Ureter (tissue), 1 donor: ENCODE results near the gene ZMYND8. TPM values are rescaled to one million over a fixed set of nuclear protein-coding genes. Genes with fewer than 3 reads are reported as not detected.
"Not testable (repeated sequence)": the region's sequence is repeated elsewhere in the genome, so short reads cannot be mapped to it uniquely, and the experiment has no call there.

Experiments used
- DNase-seq: peaks from one replicate; pipeline ENCODE4 v3.0.0-alpha.2; 2020; ENCODE audit warnings: low spot score
- total RNA-seq: library from RNA; stranded (reverse); gene quantifications from one replicate; pipeline ENCODE4 v1.2.4, GENCODE V29; 2023
- donor health status: DM: yes; HTN: yes; CAD: no.

ZMYND8 gene
- total RNA-seq, 1 donor from 2014 or later = 113 TPM

DNA sequence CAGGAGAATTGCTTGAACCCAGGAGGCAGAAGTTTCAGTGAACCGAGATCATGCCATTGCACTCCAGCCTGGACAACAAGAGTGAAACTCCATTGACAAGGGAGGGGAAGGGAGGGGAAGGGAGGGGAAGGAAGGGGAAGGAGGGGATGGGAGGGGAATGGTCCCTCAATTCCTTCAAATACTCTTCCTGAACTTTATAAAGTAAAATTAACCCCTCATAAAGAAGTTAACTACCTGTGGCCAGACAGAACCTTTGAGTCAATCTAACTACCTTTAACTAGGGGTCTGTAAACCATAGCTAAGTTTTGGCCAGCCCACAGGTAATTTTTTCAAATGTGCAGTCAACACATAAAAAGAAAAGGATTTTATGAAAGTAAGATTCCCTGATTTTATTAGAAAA lies 131.0 kb downstream of the ZMYND8 start:
- DNase-seq = no peak

DNA sequence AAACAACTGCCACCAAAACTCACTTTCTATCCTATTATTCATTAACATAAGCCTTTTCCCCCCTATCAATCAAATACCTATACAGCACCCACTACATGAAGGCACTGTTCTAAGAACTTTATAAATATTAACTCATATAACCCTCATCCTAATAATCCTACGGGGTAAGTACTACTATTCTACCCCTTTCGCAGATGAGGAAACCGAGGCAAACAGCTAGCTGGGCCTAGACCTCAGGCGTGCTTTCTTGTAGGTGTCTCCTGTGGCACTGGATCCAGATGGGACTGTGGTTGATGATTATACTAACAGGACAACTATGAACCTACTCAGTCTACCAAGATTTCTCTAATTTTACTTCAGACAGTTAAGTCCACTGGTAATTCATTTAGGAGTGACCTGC lies 131.6 kb downstream of the ZMYND8 start:
- DNase-seq = no peak

DNA sequence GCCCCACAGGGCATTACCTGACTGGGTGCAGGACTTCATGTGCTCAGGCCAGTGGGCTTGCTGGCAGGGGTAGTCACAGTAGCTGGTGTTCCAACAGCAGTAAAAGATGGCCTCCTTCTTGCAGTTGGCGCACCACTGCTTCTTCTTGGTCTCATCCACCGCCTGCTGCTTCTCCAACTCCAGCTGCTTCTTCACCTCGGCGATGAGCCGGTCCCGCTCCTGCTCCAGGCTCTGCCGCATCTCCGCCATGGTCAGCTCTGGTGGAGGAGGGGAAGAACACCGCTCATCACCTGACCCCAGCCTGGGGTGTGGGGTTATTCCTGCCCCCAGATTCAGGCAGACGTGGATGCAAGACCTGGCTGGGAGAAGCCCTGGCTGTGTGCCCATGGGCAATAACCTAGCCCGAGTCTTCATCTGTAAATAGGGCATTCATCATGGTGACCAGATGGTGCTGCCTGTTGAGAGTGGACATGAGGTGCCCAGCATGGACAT lies 132.2 kb downstream of the ZMYND8 start:
- no peak for DNase-seq

DNA sequence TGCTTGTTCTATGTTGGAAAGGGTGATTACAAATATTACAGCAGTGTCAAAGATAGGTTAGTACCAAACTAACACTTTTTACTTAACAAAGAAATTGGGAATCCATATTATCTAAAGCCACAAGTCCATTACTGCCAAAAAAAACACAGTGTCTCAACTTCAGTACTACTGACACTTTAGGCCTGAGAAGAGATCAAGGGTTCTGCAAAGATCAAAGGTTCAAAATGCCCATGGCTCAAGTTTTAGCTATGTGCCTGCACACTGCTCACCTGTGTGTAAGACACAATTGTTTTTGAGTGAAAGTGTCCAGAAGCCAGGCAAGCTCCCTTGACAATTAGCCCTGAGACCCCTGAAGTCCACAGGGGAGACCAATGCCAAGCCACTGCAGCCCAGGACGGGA lies 132.6 kb downstream of the ZMYND8 start:
- no peak for DNase-seq

DNA sequence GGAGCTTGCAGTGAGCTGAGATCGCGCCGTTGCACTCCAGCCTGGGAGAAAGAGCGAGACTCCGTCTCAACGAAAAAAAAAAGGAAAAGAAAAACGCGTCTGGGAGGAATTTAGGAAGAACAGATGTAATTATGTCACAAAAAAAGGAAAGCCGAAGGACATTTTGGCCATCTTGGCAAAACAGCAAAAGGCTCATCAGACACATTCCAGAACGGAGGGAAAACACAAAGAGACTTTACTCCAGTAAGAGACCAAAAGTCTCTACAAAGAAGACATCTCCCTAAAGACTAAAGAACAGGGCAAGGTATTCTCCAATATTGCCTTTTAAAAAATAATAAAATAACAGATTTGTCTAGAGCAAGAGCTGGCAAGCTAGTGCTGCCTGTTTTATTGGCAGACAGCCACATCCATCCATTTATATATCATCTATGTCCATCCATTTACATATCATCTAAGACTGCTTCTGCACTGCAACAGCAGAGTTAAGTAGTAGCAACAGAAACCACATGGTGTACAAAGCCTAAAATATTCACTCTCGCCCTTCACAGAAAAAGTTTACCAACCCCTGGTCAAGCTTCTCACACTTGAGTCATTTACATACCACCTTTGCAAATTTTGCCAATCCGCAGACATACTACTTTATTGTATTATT lies 133.9 kb downstream of the ZMYND8 start:
- DNase-seq = no peak

DNA sequence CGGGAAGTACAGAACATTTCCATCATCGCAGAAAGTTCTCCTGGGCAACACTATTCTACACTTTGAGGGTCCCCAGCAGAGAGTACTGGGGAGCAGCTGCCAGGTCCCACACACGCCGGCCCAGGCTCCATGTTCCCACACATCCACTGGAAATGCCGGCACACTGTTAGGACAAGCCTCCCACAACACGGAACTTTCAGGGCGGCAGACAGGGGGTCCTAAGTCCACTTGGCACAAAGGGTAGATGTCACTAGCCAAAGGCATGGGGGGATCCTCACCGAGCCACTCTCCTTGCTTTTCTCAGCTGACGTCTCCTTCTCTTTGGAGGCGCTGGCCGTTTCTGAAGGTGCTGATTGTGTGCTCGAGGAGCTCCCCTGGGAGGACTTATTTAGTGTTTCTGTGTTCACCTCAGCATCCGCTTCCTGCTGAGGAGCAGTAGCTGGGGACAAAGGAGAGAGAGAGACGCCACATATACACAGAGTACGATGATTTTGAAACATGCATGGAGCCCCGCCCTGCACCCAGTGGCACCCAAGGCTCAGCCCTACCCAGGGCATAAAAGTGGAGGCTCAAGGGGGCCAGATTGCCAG lies 135.4 kb downstream of the ZMYND8 start:
- no peak for DNase-seq

DNA sequence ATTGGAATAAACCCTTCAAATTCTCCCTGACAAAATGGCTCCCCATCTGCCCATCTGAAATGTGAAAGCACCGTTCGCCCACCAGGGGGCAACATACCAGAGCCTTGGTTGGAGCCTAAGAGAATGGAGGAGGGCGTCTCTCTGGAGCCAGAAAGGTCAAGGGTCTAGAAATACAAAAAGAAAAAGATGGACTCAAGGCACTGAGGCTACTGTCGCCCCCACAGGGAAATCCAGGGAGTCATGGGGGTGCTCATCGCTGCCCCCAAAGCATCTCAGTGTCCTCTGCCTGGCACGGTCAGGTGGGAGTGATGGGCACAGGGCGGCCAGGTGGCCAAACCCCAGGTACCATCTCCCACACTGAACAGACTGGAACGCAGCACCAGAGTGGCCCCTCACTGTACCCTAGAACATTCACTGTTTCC lies 136.3 kb downstream of the ZMYND8 start:
- no peak for DNase-seq

DNA sequence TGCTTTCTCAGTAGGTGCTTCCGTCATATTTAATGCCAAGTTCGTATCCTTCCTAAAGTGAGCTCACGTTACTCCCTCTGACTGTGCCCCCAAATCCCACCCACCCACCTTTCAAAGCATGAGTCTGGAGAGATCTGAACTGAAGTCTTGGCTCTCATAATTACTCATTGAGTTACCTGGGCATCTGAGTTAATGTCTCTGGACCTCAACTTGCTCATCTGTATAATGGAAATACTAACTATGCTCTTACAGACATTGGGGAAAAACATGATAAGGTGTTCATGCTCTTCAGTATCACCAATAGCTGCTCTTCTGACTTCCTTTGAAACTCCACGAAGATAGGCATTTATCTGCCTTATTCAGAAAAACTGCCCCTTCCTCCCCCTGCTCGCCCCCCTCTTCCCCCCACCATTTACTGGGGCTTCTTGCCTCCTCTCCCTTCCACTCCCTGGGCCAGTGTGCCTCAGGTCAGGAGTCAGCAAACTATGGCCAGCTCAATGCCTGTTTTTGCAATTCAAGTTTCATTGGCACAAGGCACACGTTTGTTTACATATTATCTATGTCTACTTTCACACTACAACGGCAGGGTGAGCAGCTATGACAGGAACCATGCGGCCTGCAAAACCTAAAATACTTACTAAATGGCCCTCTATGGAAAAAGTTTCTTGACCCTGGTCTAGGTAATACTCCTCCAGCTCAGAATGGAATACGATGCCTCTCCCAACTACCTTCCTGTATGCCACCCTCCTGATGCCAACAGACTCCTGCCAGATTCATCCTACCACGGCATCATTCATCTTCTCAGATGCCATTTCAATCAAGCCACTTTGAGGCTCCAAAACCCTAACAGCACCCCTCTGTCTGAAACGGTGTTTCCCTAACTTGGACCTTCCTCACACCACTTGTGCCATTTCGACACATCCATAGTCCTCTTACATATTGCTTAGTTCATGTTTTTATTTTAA lies 138.7 kb downstream of the ZMYND8 start:
- no peak for DNase-seq

DNA sequence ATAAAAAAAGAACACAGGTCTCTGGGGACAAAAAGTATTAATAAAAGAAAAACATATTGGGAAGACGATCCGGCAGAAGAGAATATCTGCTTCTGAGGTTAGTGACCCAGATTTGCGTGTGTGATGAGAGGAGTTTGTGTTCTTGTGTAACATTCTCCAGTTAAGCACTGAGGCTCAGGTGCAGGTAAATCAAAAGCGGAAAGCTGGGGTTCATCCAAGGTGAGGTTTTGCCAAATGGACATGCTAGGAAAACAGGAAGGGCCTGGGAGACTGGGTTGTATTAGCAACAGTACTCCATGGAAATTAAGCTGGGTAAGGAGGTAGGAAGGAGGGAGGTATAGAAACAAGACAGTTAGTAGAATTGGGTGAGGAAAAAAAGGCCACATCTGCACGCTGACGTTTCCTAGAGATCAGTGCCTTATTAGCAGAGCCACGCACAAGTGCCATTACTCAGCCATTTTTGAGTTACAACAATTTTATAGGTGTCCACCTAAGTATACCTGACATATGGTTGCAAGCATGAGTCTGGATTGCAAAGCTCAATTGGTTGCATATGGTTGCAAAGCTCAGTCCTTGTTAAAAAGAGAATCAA lies 139.6 kb downstream of the ZMYND8 start:
- DNase-seq = no peak

DNA sequence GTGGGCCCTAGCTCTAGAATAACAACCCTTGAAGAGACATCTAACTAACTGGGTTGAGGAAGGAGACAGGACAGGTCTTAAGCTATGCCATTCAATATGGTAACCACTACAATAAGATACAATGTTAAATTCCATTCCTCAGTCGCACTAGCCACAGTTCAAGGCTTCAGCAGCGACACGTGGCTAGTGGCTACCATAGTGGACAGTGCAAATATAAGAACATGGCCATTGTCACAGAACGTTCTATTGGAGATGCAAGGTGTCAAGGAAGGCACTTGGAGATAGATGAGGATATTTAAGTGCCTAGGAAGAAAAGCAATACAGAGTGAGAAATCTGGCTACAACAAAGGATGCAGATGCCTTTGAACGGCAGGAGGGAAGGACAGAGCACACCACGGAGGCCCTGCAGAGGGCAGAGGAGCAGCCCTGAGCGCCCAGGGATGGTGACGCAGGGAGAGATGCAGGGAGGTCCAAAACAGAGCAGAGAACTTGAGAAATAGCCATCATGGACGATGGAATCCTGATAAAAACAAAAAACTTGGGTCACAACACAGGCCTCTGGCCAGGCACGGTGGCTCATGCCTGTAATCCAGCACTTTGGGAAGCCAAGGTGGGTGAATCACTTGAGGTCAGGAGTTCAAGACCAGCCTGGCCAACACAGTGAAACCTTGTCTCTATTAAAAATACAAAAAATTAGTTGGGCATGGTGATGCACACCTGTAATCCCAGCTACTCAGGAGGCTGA lies 140.7 kb downstream of the ZMYND8 start:
- no peak for DNase-seq

DNA sequence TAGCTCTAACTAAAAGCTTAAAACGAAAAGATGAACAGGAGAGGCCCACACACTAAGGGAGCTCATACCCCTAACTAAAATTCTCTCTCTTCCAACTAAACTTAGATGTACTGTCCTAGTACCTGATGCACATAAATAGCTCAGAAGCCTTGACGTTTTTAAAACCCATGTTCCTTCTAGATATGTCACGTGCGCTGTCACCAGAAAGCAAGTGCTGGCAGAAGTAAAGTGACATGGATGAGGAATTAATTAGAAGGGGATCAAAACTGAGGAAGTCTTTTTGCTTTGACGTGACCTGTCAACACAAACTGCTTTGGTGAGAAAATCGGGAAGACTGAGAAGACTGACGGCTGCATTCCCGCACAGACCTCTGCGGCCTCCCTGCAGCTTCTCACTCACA lies 142.5 kb downstream of the ZMYND8 start:
- no peak for DNase-seq

DNA sequence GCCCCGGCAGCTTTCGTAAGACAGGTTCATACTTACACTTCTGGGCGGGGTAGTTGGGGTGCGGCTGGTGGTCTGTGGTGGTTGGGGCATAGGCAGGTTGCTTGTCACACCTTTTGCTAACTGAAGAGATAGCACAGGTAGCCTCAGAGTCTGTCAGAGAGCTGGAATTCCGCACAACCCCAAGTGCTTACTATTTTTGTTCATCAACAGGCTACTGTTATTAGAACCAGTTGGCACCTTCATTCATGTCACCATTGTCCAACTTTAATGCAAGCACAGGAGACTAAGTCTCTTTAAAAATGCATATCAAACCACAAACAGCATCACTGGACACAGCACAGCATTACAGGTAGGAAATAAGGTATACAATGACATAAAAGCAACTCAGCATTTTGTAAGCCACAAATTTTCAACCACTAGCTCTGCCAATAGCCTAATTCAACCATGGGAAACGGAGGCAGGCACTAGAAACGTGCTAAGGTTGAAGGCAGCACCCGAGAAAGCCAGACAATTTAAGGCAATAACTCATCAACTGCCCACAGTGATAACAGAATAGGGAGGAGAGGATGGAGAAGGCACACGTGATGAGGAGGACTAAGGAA lies 143.8 kb downstream of the ZMYND8 start:
- no peak for DNase-seq

DNA sequence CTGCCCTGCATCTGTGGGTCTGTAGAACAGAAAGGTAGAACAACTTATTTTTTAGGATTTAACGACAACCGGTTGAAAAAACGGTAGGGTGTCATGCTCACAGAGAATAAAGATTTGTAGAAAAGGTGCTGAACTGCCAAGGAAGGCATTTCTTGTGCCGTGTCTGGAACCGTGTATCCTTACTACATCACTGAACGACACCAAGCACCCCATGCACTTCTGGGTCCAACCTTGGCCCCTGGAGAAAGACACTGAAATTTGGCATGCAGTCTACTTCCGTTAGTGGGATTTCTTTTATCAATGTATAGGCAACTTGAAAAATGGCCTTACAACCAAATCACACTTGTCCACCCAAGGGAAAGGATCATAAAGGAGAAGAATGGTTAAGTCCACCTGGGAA lies 145.5 kb downstream of the ZMYND8 start:
- DNase-seq = no peak

DNA sequence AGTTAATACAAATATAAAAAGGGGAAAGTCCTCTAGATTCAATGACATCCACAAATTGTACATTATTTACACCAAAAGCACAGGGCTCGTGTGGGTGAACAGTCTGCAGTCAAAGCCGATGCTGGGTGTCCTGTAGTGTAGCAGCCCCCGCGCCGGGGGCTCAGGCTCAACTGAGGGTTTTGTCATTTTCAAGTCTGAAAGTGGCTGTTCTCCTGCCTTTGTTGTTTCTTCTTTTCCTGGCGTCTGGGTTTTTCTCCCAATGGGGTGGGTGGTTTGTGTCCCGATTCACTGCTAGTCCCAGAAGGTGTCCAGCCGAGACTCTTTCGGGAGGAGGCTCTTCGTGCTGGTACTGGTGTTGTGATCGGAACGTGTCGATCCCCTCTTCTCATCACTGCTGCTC lies 146.0 kb downstream of the ZMYND8 start:
- DNase-seq = no peak

DNA sequence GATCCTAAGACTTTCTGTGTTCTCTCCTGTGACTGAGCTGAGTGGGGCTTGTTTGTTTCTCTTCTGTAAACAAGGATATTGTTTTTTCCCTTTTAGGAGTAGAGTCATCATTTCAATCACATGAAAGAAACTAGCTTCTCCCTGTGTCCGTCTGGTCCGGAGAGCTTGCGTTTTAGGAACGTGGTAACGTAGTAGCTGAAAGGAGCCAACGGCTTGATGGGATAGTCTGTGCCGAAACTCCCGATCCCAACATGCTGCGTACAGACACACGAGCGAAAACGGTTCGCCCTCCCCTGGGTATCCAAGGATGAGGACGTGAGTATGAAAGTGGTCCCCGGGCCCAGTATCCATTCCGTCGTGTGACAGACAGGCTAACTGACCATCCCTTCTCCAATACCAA lies 146.5 kb downstream of the ZMYND8 start:
- DNase-seq = no peak

DNA sequence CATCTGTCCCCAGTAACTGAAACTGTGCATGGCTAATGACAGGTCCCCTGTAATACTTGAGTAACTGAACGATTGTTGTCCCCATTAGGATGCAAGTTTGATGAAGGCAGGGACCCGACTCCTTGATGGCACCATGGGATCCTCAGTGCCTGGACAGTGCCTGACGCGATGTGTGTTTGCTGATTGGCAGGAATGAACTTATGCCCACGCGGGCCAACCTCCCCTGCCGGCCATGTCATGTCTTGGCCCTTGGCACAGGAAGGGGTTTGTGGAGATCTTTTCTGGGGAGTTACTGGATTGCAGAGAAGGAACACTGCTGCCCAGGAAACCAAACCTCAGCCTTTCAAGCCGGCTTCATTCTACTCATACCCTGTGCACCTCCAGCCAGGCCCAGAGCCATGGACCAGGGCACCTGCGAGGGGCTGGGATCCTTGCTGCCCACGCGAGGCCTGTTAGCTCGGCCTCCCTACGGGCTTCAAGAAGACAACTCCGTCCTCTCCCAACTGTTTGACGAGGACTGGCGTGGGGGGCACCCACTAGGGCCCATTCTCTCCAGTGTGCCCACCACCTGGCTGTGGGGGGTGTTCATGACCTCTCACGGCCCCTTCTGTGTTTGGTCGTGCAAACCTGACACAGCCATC lies 147.8 kb downstream of the ZMYND8 start:
- DNase-seq = no peak

DNA sequence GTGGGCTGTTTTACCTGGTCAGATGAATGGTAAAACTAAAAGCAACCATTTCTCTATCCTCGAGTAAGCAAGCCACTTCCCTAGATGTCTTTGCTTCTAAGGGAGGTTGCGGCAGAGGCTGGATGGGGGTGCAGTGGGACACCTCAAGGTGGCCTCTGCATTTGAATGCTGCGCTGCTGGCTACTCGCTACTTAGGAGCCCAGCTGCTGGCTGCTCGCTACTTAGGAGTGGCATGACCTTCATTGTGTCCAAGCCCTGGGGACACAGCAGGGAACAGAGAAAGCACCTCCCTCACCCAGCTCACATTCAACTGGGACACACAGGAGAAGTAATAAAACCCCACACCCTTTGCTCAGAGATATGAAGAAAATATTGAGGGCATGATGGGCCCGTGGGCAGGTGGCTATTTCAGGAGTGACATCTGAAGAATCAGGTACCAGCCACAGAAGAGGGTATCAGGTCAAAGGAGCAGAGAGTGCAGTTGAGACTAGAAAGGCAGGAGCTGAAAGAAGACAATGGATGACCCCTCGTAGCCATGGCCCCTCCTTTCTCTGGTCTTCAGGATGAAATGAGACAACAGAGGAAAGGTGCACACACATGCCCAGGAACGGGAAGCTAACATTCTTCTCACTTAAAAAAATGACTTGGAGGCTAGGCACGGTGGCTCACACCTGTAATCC lies 149.4 kb downstream of the ZMYND8 start:
- DNase-seq = no peak

DNA sequence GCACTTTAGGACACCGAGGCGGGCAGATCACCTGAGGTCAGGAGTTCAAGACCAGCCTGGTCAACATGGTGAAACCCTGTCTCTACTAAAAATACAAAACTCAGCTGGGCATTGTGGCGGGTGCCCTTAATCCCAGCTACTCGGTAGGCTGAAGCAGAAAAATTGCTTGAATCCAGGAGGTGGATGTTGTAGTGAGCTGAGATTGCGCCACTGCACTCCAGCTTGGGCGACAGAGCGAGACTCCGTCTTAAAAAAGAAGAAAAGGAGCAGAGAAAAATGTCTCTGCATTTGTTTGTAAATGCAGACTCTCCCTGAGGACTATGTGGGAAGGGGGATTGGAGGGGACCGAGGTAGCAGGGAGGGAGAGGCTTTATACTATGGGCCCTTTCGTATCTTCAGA lies 149.9 kb downstream of the ZMYND8 start:
- DNase-seq = not testable (repeated sequence)

DNA sequence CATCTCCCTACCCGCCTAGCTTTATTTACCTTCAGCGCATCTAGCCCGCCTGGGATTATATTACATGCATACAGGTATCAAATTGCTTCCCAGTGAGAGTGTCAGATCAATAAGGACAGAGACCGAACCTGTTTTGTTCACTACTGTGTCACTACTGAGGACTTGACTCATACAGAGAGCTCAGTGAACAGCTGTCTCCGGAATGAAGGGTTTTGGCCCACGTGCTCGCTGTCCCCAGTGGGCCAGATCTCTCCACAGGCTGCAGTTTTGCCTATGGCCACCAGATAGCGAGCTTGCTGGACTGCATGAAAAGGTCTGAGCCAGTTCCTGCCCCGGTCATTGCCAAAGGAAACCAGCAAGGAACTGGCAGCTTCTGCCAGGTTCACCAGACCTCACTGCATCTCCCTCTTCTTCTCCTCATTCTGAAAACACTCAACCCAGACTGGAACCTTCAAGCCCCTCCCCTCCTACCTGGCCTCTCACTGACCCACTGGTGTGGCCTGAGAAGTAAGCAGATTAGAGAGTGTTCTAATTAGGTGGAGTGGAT lies 150.8 kb downstream of the ZMYND8 start:
- DNase-seq = no peak

DNA sequence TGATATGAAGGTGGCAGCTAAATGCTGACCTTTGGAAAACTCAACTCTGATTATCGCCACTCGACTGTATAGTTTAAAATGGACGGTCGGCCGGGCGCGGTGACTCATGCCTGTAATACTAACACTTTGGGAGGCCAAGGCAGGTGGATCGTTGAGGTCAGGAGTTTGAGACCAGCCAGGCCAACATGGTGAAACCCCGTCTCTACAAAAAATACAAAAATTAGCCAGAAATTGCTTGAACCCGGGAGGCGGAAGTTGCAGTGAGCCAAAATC lies 151.7 kb downstream of the ZMYND8 start:
- not testable (repeated sequence) for DNase-seq
